ENCODE measurements around the gene TIAM1.

TIAM1 gene

DNA sequence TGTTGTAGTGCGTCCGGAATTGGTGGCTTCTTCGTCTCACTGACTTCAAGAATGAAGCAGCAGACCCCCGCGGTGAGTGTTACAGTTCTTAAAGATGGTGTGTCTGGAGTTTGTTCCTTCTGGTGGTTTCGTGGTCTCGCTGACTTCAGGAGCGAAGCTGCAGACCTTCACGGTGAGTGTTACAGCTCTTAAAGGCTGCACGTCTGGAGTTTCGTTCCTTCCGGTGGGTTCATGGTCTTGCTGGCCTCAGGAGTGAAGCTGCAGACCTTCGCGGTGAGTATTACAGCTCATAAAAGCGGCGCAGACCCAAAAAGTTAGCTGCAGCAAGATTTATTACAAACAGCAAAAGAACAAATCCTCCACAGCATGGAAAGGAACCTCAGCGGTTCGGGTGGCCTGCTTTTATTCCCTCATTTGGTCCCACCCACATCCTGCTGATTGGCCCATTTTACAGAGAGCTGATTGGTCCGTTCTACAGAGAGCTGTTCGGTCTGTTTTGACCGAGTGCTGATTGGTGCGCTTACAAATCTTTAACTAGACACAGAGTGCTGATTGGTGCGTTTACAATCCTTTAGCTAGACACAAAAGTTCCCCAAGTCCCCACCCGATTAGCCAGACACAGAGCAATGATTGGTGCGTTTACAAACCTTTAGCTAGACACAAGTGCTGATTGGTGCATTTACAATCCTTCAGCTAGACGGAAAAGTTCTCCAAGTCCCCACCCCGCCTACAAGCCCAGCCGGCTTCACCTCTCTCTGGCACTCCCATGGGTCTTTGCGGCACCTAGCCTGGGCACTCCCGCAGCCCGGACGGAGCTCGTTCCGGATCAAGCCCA lies 256.2 kb downstream of the TIAM1 start:
- DNase-seq (ENCODE audit: low read depth in 2 of 2) = no peak

- no peak for DNase-seq (ENCODE audit: low read depth in 2 of 2)
Observed at GRCh38 chr21:31084689-31085088, 259.4 kb downstream of the TIAM1 start.

GRCh38 chr21:31078796-31079195 lies 265.3 kb downstream of the TIAM1 start:
- no peak for DNase-seq (ENCODE audit: low read depth in 2 of 2)

DNA sequence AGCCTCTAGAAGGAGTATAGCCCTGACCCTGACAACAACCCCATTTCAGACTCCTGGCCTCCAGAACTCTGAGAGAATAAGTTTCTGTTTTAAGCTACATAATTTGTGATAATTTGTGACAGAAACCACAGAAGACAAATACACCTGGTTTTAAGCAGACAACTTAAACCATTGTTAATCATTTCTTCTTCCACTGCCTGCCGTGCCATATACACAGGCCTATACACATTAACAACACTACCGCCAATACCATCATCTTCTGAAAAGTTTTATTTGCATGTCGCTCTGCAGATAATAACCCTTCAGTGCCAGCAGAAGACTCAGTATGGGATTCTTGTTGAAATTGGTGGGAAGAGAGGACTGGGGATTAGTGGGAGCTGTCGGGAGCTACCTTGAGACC lies 265.8 kb downstream of the TIAM1 start:
- no peak for DNase-seq (ENCODE audit: low read depth in 2 of 2)

DNA sequence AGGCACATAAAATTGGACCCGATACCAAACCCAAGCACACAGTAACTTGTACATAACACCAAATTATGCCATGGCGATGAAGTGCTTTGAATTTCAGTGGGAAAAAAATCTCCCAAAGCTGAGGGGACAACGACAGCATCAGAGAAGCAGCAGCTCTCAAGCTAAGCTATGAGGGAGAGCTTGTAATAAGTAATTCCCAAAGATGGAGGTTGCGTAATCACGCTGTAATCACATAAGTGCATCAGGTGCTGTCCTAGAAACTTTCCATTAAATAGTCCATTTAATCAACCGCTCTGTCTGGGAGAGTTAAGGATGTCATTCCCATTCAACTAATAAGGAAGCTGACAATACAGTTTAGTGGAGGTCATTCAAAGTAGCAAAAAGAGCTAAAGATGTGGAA lies 268.2 kb downstream of the TIAM1 start:
- DNase-seq (ENCODE audit: low read depth in 2 of 2) = no peak

DNA sequence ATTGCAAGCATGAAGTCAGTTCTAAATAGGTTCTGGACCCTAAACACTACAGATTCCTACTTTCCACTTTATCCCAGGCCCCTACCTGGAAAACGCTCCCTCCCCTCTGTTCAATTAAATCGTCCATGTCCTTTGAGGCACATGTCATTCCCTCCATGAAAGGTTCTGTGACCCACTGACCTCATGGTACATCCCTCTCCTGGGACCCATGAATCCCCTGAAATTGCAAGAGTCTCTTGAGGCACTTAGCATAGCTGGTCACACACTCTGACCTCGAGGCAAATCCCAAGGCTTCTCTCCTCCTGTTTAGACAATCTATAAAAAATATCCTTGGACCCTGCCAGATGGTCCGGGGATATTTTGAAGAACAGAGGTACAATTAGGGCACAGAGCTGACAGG lies 271.5 kb downstream of the TIAM1 start:
- no peak for DNase-seq (ENCODE audit: low read depth in 2 of 2)

Data from stimulated activated CD8-positive, alpha-beta memory T cell treated with anti-CD3 and anti-CD28 coated beads, Interleukin-2, amount 100 ng/mL, for 48 hours (primary cell).